Stimulated activated CD4-positive, alpha-beta T cell treated with anti-CD3 and anti-CD28 coated beads, Interleukin-2, amount 100 ng/mL, for 4 hours (primary cell): Measurements from ENCODE around the gene ENTHD1.

Source experiments
- DNase-seq: peaks from one replicate; pipeline ENCODE4 v3.0.0-alpha.2; 2020; ENCODE audit warnings: low read depth

Gene ENTHD1

DNA sequence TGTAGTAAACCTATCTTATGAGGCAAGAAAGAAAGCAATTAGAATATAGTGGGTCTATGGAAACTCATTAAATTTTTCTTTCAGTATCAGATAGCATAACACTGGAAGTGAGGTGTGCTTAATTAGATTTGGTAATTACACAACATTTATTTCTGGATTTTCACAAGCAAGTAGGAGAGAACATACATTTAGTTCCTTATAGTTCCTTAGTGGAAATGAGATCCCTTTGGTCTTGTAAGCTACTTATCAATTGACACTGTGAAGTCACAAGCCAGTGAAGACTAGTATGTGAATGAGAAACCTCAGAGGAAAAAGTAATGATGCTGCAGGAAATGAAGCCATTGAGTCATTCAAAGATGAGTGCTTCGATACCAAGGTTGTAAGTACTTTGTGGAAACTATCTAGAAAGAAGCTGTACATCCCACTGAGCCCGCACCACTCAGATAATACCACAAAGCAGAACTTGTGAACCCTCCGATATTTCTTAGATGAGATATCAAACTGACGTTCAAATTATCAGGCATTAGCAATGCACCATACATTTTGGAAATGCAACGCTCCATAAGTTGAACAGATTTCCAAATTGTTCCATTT, 53.5 kb downstream of the ENTHD1 start:
- DNase-seq: peak; percentile 41

DNA sequence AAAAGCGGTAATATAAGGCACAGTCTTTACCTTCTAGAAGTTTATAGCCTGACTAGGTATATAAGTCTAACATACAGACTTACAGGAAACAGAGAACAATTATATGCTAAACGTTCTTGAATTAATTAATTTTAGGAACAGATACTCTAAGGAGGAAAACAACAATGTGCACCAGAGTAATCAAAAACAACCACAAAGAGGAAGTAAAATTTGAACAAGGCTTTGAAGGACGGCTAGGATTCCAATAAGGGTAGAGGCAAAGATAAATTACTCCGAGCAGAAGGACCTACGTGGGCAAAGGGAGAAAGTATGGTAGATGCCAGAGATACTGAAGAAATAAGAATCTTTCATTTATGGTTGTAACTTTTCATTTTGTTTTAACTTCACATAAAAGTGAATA, 54.4 kb downstream of the ENTHD1 start:
- DNase-seq: no peak

- no peak for DNase-seq
Observed at GRCh38 chr22:39833610-39834009, 60.0 kb downstream of the ENTHD1 start.

GRCh38 chr22:39833093-39833492, 60.5 kb downstream of the ENTHD1 start:
- DNase-seq: no peak

GRCh38 chr22:39832627-39833074, 60.9 kb downstream of the ENTHD1 start:
- DNase-seq: no peak

- DNase-seq: no peak
Observed at GRCh38 chr22:39825661-39826102, 67.9 kb downstream of the ENTHD1 start.

- no peak for DNase-seq
Observed at GRCh38 chr22:39821008-39821407, 72.6 kb downstream of the ENTHD1 start.

GRCh38 chr22:39820256-39820655, 73.3 kb downstream of the ENTHD1 start:
- no peak for DNase-seq

- no peak for DNase-seq
Observed at GRCh38 chr22:39819429-39819828, 74.1 kb downstream of the ENTHD1 start.

GRCh38 chr22:39818094-39818493, 75.5 kb downstream of the ENTHD1 start:
- DNase-seq: no peak

DNA sequence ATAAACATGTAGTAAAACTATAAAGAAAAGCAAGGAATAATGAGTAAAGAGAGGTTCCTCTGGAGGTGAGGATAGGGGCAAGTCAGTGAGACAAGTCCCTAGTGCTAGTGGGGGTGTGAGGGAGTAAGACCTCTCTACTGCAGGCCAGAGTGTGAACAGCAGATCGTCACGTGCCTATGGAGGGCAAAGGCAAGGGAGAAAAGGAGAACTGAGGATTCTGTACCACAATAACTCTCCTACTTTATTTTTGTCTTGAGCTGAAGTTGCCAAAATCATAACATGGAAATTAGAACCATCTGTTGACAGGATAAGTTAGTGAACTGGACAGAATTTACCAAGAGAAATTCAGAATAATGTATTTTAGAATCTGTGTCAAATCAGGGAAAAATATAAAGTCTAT, 77.6 kb downstream of the ENTHD1 start:
- DNase-seq: no peak

- DNase-seq: no peak
Observed at GRCh38 chr22:39814899-39815298, 78.7 kb downstream of the ENTHD1 start.

GRCh38 chr22:39809772-39810557, 83.6 kb downstream of the ENTHD1 start:
- no peak for DNase-seq

DNA sequence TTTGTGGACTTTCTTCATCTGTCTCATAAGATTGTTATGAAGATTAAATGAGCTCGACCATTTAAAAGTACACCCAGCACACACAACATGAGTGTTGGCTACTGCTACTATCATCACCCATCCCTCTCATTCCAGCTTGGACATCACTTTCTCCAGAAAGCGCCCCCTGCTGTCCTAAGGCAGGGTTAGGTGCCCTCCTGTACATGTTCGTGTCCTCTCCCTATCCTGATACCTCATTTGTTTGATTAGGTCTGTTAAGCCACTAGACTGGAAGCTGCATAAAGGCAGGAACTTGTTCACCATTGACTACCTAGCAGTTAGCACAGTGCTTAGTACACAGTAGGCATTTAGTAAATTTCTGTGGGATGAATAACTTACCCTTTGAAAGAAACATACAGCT, 85.5 kb downstream of the ENTHD1 start:
- DNase-seq: peak; percentile 6

GRCh38 chr22:39806109-39806508, 87.5 kb downstream of the ENTHD1 start:
- no peak for DNase-seq

DNA sequence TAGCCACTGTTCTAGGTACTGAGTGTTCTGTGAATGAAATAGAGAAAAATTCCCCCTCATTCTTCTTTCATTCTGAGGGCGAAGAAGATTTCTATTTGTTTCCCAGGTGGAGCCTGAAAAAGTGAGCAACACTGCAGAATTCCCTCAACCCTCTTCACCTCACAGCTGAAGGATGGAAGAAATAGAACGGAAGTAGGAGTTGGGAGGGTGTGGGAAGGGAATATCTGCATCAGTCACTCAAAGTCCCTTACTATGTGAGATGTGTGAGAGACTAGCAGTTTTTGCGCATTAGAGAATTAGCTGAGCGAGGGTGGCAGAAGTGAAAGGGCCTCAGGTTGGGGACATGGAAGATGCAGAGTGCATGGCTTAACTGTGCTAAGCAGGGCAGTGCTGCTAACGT, 88.4 kb downstream of the ENTHD1 start:
- DNase-seq: no peak

- DNase-seq: no peak
Observed at GRCh38 chr22:39802682-39803081, 90.9 kb downstream of the ENTHD1 start.

DNA sequence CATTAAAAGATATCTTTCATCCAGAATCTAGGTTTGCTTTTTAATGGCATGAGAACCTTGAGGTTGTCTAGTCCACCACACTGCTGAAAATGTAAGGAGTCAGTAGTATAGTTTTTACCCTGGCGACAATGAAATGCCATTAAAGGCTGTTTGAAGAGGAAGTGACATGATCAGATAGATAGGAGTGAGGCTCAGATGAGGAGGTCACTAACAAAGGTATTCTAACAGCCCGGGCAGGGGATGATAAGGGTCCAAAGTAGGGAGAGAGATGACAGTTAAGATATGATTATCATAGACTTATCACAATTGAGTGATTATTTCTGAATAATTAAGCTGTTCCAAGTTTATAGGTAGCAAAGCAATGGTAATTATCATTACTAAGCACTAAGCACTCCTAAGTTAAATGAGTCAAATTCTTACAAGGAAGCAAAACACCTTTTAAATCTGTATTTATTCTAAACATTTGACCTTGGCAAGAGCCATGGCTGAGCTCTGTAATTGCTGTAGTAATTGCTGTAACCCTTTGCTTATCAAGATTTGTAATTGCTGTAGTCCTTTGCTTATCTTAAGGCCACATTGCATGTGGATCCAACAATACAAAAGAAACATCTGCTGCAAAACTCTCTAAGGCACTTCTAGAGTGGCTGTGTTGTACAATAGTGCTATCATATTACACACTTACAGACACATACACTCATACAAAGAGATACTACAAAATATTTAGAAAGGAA, 92.6 kb downstream of the ENTHD1 start:
- DNase-seq: no peak

GRCh38 chr22:39797528-39798147, 95.9 kb downstream of the ENTHD1 start:
- no peak for DNase-seq

- DNase-seq: no peak
Observed at GRCh38 chr22:39789788-39790187, 103.8 kb downstream of the ENTHD1 start.

GRCh38 chr22:39785232-39785631, 108.3 kb downstream of the ENTHD1 start:
- peak; percentile 2 for DNase-seq

DNA sequence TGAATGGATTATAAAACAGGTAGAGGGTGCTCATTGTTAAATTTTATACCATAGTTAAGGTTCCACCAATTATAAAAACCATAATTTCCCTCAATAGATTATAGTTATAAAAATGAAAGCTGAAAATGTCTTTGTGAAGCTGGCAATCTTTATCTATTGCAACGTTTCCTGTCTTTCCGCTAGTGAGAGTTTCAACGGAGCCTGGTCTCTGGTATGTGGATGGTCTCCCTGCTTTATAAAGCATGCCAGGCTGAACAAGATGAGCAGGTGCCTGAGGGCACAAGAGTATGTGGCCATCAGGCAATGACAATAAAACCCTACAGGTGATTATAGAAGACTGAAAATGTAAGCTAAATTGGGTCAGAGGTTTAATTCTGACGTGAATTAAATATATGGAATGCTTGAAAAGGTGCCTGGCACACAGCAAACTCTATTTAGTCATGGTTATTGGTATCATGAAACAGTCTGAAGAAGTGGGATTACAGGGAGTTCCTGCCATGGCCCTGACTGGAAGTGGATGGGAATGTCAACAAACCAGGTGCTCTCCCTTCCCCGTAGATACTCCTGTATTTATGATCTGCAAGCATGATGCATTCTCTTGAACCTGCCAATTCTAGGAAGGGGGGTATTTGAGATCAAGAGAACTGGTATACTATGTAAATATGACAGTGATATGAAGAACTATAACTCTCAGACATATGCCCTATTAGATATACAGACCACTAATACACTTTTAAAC, 115.7 kb downstream of the ENTHD1 start:
- DNase-seq: no peak
